Testis (tissue), 5 donors: ENCODE measurements around the gene CBR4. TPM values are rescaled to one million over a fixed set of nuclear protein-coding genes. Genes with fewer than 3 reads are reported as not detected.
A peak's percentile ranks its signal among the peaks of the same experiment; 100 is the strongest.

ENCODE experiments used
- DNase-seq: peaks from one replicate; pipeline ENCODE4 v3.0.0-alpha.2; 2019
- H3K27ac ChIP-seq, 2 donors: fragments of 200-600 bp; sonication (generic); one replicate each; pipeline ENCODE4 v1.5.1; 2019
- H3K27me3 ChIP-seq: fragments of 200-600 bp; sonication (generic); one replicate; pipeline ENCODE4 v1.5.1; 2019
- H3K36me3 ChIP-seq: fragments of 200-600 bp; sonication (generic); one replicate; pipeline ENCODE4 v1.5.1; 2017; ENCODE audit warnings: low read depth; ENCODE audit errors: missing control alignments
- H3K4me1 ChIP-seq: fragments of 200-600 bp; sonication (generic); one replicate; pipeline ENCODE4 v1.5.1; 2019
- H3K4me3 ChIP-seq, 2 donors: fragments of 200-600 bp; sonication (generic); one replicate each; pipeline ENCODE4 v1.5.1; 2017 to 2019
- H3K9me3 ChIP-seq: fragments of 200-600 bp; sonication (generic); one replicate; pipeline ENCODE4 v1.5.1; 2017
- CTCF ChIP-seq, 3 experiments: fragments of 450-650 bp in 2 of 3; fragments of 200-600 bp in 1 of 3; sonication (generic) in 1 of 3; IDR thresholded peaks; one replicate each; pipeline ENCODE4 v1.5.1; 2016 to 2019; ENCODE audit warnings: antibody characterized with exemption in 3 of 3, mild to moderate bottlenecking in 2 of 3, moderate library complexity in 1 of 3
- POLR2A ChIP-seq: fragments of 450-650 bp; IDR thresholded peaks from one replicate; pipeline ENCODE4 v1.6.1; 2017; ENCODE audit warnings: antibody characterized with exemption, mild to moderate bottlenecking, moderate library complexity
- WGBS, 2 donors: methylation state at CpG; one replicate each; pipeline ENCODE4 v1.1.5; 2018; 5-methylcytosine and 5-hydroxymethylcytosine counted together
- intact Hi-C: fragments of 100-400 bp; cut with DNase I; formaldehyde crosslinking; loops from one replicate; pipeline ENCODE4 v1.15.1; 2023; ENCODE audit warnings: low total_unique reads
- long read RNA-seq, 2 donors: transcript quantifications; one replicate each; lab custom pipeline, GENCODE V29; 2026
- polyA plus RNA-seq: library from polyadenylated mRNA; stranded (reverse); fragments of 350-450 nt; fragmentation: Illumina TruSeq; extraction: RNeasy Lipid Tissue Mini Kit (QIAGEN cat#74804); gene quantifications from one replicate; pipeline ENCODE4 v1.2.3, GENCODE V29; 2014; ENCODE audit warnings: low read depth, low replicate concordance; ENCODE audit not compliant: insufficient read depth
- total RNA-seq, 2 donors: library from RNA; depleted of rRNA; stranded (reverse); fragments of >200 nt; gene quantifications; one replicate each; pipeline ENCODE4 v1.2.3, GENCODE V29; 2016

Gene CBR4
- 10 to 100 TPM; 27.7 to 36.4 TPM for total RNA-seq
- polyA plus RNA-seq = 14.0 TPM
- long read RNA-seq, donor 1, transcript CBR4-201 (5 exons, 3,443 nt) = major isoform, 17 of 32 reads
- long read RNA-seq, donor 1, partial matches to known transcripts = 0 of 32 reads
- long read RNA-seq, donor 1, other reads (novel, unspliced or antisense) = 11 of 32 reads
- long read RNA-seq, donor 2, transcript CBR4-201 (5 exons, 3,443 nt) = major isoform, 7 of 8 reads
- long read RNA-seq, donor 2, partial matches to known transcripts = 0 of 8 reads
- long read RNA-seq, donor 2, other reads (novel, unspliced or antisense) = 0 of 8 reads

- WGBS, 2 donors = 1% methylated on average over 50 to 54 of the region's 54 CpGs
- intact Hi-C loops = no loop called here
- TF ChIP-seq POLR2A (peak; percentile 53), CTCF (IDR thresholded peaks at IDR 0.05) (peak; percentile 20 to 33 (median 24))
- DNase-seq = peak; percentile 99
- Histone ChIP-seq H3K27ac (peak within 1 kb of the TSS; percentile 85 to 91), H3K36me3 (no peaks in the 10 kb centered on the region), H3K4me3 (peak within 1 kb of the TSS; percentile 71 to 80), H3K9me3 (no peaks in the 10 kb centered on the region), H3K4me1 (peaks cover 18% of the 10 kb centered on the region), H3K27me3 (no peaks in the 10 kb centered on the region)
These were observed at the start of gene CBR4 for GRCh38 chr4:169010125-169011023. Gene CBR4, minus strand, starts transcription at chr4:169010255. Its CDS starts 166 bp downstream, at chr4:169010089.

- Histone ChIP-seq H3K4me1 (peaks cover 16% of the 10 kb centered on the region), H3K27ac (peak overlapping the region; percentile 46 to 63), H3K36me3 (no peaks in the 10 kb centered on the region), H3K9me3 (no peaks in the 10 kb centered on the region), H3K4me3 (no peak overlapping the region), H3K27me3 (no peaks in the 10 kb centered on the region)
- DNase-seq = no peak
- WGBS, 2 donors = 62 to 65% methylated on average over 22 of the region's 22 CpGs
- intact Hi-C loops = no loop called here
- no peak for TF ChIP-seq CTCF (IDR thresholded peaks at IDR 0.05)
- TF ChIP-seq POLR2A = no peak
These were observed 49.5 kb upstream of the CBR4 start for GRCh38 chr4:169059306-169060211.

- H3K27me3 ChIP-seq = no peaks in the 10 kb centered on the region
- no peaks in the 10 kb centered on the region for H3K9me3 ChIP-seq
- peak overlapping the region in 1 of 2 donors; percentile 63 for H3K27ac ChIP-seq
- intact Hi-C loops = no loop called here
- no peak for DNase-seq
- H3K4me1 ChIP-seq = peaks cover 16% of the 10 kb centered on the region
- no peaks in the 10 kb centered on the region for H3K36me3 ChIP-seq
- H3K4me3 ChIP-seq = no peak overlapping the region
- TF ChIP-seq POLR2A = no peak
- no peak for TF ChIP-seq CTCF (IDR thresholded peaks at IDR 0.05)
- 55 to 63% methylated on average over 7 of the region's 7 CpGs for WGBS, 2 donors
These were observed 48.3 kb upstream of the CBR4 start for GRCh38 chr4:169058312-169058711.

GRCh38 chr4:169054879-169055278, 44.8 kb upstream of the CBR4 start:
- Histone ChIP-seq H3K9me3 (no peaks in the 10 kb centered on the region), H3K27me3 (no peaks in the 10 kb centered on the region), H3K27ac (no peak overlapping the region), H3K4me3 (no peak overlapping the region), H3K36me3 (no peaks in the 10 kb centered on the region), H3K4me1 (peaks cover 18% of the 10 kb centered on the region)
- no peak for DNase-seq
- 91 to 94% methylated on average over 6 of the region's 6 CpGs for WGBS, 2 donors
- intact Hi-C loops = no loop called here
- TF ChIP-seq CTCF (IDR thresholded peaks at IDR 0.05) = no peak
- TF ChIP-seq POLR2A = no peak
